ENCODE data around the gene BRD3OS.
"Not testable (repeated sequence)": the region's sequence is repeated elsewhere in the genome, so short reads cannot be mapped to it uniquely, and the experiment has no call there.

BRD3OS gene

GRCh38 chr9:134024828-134025605 is at the start of gene BRD3OS:
Gene BRD3OS (plus strand): TSS chr9:134025481. CDS start chr9:134026748, 1,267 bp downstream.
- peak; percentile 86 for DNase-seq

- DNase-seq, result no peak
Observed at GRCh38 chr9:133975511-133975910, 49.8 kb upstream of the BRD3OS start.

- DNase-seq, result no peak
Observed at GRCh38 chr9:133976191-133976861, 49.0 kb upstream of the BRD3OS start.

- DNase-seq, result no peak
Observed at GRCh38 chr9:133976887-133977286, 48.4 kb upstream of the BRD3OS start.

- DNase-seq, result no peak
Observed at GRCh38 chr9:133977421-133978201, 47.7 kb upstream of the BRD3OS start.

- DNase-seq, result no peak
Observed at GRCh38 chr9:133978226-133978898, 46.9 kb upstream of the BRD3OS start.

GRCh38 chr9:133978899-133979272 is 46.4 kb upstream of the BRD3OS start:
- DNase-seq, result no peak

GRCh38 chr9:133979273-133979920 is 45.9 kb upstream of the BRD3OS start:
- DNase-seq, result no peak

GRCh38 chr9:133979921-133980863 is 45.1 kb upstream of the BRD3OS start:
- no peak for DNase-seq

GRCh38 chr9:133980864-133981588 is 44.3 kb upstream of the BRD3OS start:
- no peak for DNase-seq

GRCh38 chr9:133981589-133981957 is 43.7 kb upstream of the BRD3OS start:
- DNase-seq, result no peak

GRCh38 chr9:133981958-133982681 is 43.2 kb upstream of the BRD3OS start:
- DNase-seq, result no peak

- no peak for DNase-seq
Observed at GRCh38 chr9:133982971-133983720, 42.1 kb upstream of the BRD3OS start.

GRCh38 chr9:133986061-133986460 is 39.2 kb upstream of the BRD3OS start:
- DNase-seq, result no peak

GRCh38 chr9:133986774-133987445 is 38.4 kb upstream of the BRD3OS start:
- no peak for DNase-seq

GRCh38 chr9:133987446-133987788 is 37.9 kb upstream of the BRD3OS start:
- no peak for DNase-seq

GRCh38 chr9:133987946-133988665 is 37.2 kb upstream of the BRD3OS start:
- DNase-seq, result no peak

- DNase-seq, result not testable (repeated sequence)
Observed at GRCh38 chr9:133988771-133989170, 36.5 kb upstream of the BRD3OS start.

Data from GOT3 (cell line).